ENCODE data around the gene PTPA.

PTPA gene

GRCh38 chr9:129138476-129139232 lies 27.4 kb downstream of the PTPA start:
- DNase-seq (ENCODE audit: low spot score), result no peak

- peak; percentile 89 for DNase-seq (ENCODE audit: low spot score)
These were observed 28.2 kb downstream of the PTPA start for GRCh38 chr9:129139233-129139992.

- DNase-seq (ENCODE audit: low spot score), result peak; percentile 62
These were observed 28.8 kb downstream of the PTPA start for GRCh38 chr9:129139993-129140396.

GRCh38 chr9:129140397-129141065 lies 29.3 kb downstream of the PTPA start:
- DNase-seq (ENCODE audit: low spot score), result no peak

- no peak for DNase-seq (ENCODE audit: low spot score)
These were observed 30.1 kb downstream of the PTPA start for GRCh38 chr9:129141066-129142041.

GRCh38 chr9:129142138-129142935 lies 31.1 kb downstream of the PTPA start:
- DNase-seq (ENCODE audit: low spot score), result no peak

GRCh38 chr9:129143031-129143927 lies 32.1 kb downstream of the PTPA start:
- peak; percentile 90 for DNase-seq (ENCODE audit: low spot score)

GRCh38 chr9:129145316-129145715 lies 34.1 kb downstream of the PTPA start:
- no peak for DNase-seq (ENCODE audit: low spot score)

GRCh38 chr9:129145841-129146292 lies 34.7 kb downstream of the PTPA start:
- peak; percentile 36 for DNase-seq (ENCODE audit: low spot score)

GRCh38 chr9:129146441-129146941 lies 35.3 kb downstream of the PTPA start:
- DNase-seq (ENCODE audit: low spot score), result no peak

- DNase-seq (ENCODE audit: low spot score), result no peak
These were observed 37.4 kb downstream of the PTPA start for GRCh38 chr9:129148463-129149204.

GRCh38 chr9:129149442-129149841 lies 38.2 kb downstream of the PTPA start:
- no peak for DNase-seq (ENCODE audit: low spot score)

GRCh38 chr9:129150122-129150521 lies 38.9 kb downstream of the PTPA start:
- no peak for DNase-seq (ENCODE audit: low spot score)

- no peak for DNase-seq (ENCODE audit: low spot score)
These were observed 39.5 kb downstream of the PTPA start for GRCh38 chr9:129150672-129151211.

- no peak for DNase-seq (ENCODE audit: low spot score)
These were observed 40.3 kb downstream of the PTPA start for GRCh38 chr9:129151469-129151868.

- DNase-seq (ENCODE audit: low spot score), result no peak
These were observed 43.8 kb downstream of the PTPA start for GRCh38 chr9:129154866-129155477.

- DNase-seq (ENCODE audit: low spot score), result no peak
These were observed 44.9 kb downstream of the PTPA start for GRCh38 chr9:129156163-129156562.

All from HuH-7.5 (cell line).